H1 (cell line): ENCODE measurements around the gene MACROD2. TPM values are rescaled to one million over a fixed set of nuclear protein-coding genes. Genes with fewer than 3 reads are reported as not detected.

Experiments used
- EZH2 ChIP-seq: fragments of 200-600 bp; sonication (generic); IDR thresholded peaks from 2 replicates; pipeline ENCODE4 v1.7.1; 2012; ENCODE audit warnings: low read depth, mild to moderate bottlenecking, moderate library complexity, low read length, inconsistent platforms; ENCODE audit not compliant: severe bottlenecking
- FOSL1 ChIP-seq: IDR thresholded peaks from 2 replicates; pipeline ENCODE4 v1.6.1; 2011; ENCODE audit warnings: mild to moderate bottlenecking, low read depth, low read length, moderate library complexity; ENCODE audit not compliant: insufficient read depth
- KDM1A ChIP-seq: fragments of 200-600, 300-600 bp; sonication (generic); IDR thresholded peaks from 2 replicates; pipeline ENCODE4 v1.7.1; 2016; ENCODE audit warnings: mild to moderate bottlenecking, low read length, borderline replicate concordance
- SIN3A ChIP-seq, 2 experiments: IDR thresholded peaks in 1 of 2; conservative IDR thresholded peaks in 1 of 2; 2 replicates each; pipeline ENCODE4 v1.6.1; 2011 to 2012; ENCODE audit warnings: low read length in 2 of 2, improper control_type of control experiment in 1 of 2, low read depth in 1 of 2, mild to moderate bottlenecking in 1 of 2
- polyA plus RNA-seq, 7 experiments: library from polyadenylated mRNA; depleted of rRNA in 3 of 7; stranded (reverse) in 5 of 7; unstranded in 2 of 7; fragments of >200 nt in 5 of 7; fragments of 200-250 nt in 2 of 7; gene quantifications; 1 replicate in 5 of 7; 2 replicates in 1 of 7; 4 replicates in 1 of 7; pipeline versions ENCODE4 v1.2.1 to v1.2.3, GENCODE V29; 2011 to 2013; ENCODE audit warnings: missing spikeins in 2 of 7, mixed read lengths in 2 of 7
- total RNA-seq: library from RNA; stranded (reverse); fragmentation: NEBNext Ultra II Directional; extraction: Animal tissue kit (Norgen Biotek cat#: 25700); gene quantifications from 2 replicates; pipeline ENCODE4 v1.2.1, GENCODE V29; 2021
- TF ChIP-seq, protein P1 (sequence below): fragments of 300-600 bp; sonication (generic); IDR thresholded peaks from 2 replicates; pipeline ENCODE4 v1.7.1; 2012; ENCODE audit warnings: low read length, moderate library complexity, mild to moderate bottlenecking, inconsistent platforms; ENCODE audit not compliant: insufficient replicate concordance
- TF ChIP-seq, protein P2 (sequence below): IDR thresholded peaks from 2 replicates; pipeline ENCODE4 v1.6.1; 2012; ENCODE audit warnings: inconsistent platforms
- TF ChIP-seq, protein P3 (sequence below): IDR thresholded peaks from 2 replicates; pipeline ENCODE4 v1.6.1; 2012; ENCODE audit warnings: low read length, inconsistent platforms

The MACROD2 gene
- total and polyA plus RNA-seq, 2 of the 8 experiments (the other 6 are each of a cell fraction or from before 2014, with no cell fraction given): 0.70 to 3.9 TPM

DNA sequence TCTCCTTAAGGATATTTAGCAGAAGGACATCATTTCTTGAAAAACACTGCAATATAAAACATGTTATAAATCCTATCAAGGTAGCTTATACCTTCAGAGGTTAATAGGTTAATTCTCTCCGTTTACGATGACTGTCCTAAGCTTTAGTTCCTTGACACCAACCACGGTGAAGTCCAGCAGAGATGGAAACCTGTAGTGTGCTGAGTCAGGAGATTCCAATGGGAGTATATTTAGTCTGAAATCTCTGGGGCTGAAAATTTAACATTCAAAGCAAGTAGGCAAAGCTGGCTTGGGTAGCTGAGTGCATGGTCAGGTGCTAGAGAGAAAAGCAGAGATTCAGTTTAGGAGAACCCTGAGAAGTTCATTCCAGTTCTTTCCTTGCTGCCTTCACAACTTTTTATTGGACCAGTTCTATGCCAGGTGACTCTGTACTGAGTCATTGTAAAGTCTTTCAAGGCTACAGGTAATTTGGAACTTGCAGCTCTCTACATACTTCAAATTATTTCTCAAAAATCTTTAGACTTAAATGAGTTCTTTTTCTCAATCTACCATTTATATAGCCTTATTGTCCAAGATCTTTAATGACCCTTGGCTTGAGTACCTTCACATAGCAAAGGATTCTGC lies 1351.5 kb downstream of the MACROD2 start (continued):
- TF ChIP-seq, protein P1, sequence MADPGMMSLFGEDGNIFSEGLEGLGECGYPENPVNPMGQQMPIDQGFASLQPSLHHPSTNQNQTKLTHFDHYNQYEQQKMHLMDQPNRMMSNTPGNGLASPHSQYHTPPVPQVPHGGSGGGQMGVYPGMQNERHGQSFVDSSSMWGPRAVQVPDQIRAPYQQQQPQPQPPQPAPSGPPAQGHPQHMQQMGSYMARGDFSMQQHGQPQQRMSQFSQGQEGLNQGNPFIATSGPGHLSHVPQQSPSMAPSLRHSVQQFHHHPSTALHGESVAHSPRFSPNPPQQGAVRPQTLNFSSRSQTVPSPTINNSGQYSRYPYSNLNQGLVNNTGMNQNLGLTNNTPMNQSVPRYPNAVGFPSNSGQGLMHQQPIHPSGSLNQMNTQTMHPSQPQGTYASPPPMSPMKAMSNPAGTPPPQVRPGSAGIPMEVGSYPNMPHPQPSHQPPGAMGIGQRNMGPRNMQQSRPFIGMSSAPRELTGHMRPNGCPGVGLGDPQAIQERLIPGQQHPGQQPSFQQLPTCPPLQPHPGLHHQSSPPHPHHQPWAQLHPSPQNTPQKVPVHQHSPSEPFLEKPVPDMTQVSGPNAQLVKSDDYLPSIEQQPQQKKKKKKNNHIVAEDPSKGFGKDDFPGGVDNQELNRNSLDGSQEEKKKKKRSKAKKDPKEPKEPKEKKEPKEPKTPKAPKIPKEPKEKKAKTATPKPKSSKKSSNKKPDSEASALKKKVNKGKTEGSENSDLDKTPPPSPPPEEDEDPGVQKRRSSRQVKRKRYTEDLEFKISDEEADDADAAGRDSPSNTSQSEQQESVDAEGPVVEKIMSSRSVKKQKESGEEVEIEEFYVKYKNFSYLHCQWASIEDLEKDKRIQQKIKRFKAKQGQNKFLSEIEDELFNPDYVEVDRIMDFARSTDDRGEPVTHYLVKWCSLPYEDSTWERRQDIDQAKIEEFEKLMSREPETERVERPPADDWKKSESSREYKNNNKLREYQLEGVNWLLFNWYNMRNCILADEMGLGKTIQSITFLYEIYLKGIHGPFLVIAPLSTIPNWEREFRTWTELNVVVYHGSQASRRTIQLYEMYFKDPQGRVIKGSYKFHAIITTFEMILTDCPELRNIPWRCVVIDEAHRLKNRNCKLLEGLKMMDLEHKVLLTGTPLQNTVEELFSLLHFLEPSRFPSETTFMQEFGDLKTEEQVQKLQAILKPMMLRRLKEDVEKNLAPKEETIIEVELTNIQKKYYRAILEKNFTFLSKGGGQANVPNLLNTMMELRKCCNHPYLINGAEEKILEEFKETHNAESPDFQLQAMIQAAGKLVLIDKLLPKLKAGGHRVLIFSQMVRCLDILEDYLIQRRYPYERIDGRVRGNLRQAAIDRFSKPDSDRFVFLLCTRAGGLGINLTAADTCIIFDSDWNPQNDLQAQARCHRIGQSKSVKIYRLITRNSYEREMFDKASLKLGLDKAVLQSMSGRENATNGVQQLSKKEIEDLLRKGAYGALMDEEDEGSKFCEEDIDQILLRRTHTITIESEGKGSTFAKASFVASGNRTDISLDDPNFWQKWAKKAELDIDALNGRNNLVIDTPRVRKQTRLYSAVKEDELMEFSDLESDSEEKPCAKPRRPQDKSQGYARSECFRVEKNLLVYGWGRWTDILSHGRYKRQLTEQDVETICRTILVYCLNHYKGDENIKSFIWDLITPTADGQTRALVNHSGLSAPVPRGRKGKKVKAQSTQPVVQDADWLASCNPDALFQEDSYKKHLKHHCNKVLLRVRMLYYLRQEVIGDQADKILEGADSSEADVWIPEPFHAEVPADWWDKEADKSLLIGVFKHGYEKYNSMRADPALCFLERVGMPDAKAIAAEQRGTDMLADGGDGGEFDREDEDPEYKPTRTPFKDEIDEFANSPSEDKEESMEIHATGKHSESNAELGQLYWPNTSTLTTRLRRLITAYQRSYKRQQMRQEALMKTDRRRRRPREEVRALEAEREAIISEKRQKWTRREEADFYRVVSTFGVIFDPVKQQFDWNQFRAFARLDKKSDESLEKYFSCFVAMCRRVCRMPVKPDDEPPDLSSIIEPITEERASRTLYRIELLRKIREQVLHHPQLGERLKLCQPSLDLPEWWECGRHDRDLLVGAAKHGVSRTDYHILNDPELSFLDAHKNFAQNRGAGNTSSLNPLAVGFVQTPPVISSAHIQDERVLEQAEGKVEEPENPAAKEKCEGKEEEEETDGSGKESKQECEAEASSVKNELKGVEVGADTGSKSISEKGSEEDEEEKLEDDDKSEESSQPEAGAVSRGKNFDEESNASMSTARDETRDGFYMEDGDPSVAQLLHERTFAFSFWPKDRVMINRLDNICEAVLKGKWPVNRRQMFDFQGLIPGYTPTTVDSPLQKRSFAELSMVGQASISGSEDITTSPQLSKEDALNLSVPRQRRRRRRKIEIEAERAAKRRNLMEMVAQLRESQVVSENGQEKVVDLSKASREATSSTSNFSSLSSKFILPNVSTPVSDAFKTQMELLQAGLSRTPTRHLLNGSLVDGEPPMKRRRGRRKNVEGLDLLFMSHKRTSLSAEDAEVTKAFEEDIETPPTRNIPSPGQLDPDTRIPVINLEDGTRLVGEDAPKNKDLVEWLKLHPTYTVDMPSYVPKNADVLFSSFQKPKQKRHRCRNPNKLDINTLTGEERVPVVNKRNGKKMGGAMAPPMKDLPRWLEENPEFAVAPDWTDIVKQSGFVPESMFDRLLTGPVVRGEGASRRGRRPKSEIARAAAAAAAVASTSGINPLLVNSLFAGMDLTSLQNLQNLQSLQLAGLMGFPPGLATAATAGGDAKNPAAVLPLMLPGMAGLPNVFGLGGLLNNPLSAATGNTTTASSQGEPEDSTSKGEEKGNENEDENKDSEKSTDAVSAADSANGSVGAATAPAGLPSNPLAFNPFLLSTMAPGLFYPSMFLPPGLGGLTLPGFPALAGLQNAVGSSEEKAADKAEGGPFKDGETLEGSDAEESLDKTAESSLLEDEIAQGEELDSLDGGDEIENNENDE: no peak
- no peak for TF ChIP-seq FOSL1
- TF ChIP-seq, protein P2, sequence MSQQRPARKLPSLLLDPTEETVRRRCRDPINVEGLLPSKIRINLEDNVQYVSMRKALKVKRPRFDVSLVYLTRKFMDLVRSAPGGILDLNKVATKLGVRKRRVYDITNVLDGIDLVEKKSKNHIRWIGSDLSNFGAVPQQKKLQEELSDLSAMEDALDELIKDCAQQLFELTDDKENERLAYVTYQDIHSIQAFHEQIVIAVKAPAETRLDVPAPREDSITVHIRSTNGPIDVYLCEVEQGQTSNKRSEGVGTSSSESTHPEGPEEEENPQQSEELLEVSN: no peak
- no peak for TF ChIP-seq KDM1A
- TF ChIP-seq, protein P3, sequence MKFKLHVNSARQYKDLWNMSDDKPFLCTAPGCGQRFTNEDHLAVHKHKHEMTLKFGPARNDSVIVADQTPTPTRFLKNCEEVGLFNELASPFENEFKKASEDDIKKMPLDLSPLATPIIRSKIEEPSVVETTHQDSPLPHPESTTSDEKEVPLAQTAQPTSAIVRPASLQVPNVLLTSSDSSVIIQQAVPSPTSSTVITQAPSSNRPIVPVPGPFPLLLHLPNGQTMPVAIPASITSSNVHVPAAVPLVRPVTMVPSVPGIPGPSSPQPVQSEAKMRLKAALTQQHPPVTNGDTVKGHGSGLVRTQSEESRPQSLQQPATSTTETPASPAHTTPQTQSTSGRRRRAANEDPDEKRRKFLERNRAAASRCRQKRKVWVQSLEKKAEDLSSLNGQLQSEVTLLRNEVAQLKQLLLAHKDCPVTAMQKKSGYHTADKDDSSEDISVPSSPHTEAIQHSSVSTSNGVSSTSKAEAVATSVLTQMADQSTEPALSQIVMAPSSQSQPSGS: no peak
- no peak for TF ChIP-seq SIN3A (conservative IDR thresholded peaks at IDR 0.05 in 1 of 2, IDR thresholded peaks at IDR 0.05 in 1 of 2; ENCODE audit: low read depth in 1 of 2, low read length in 2 of 2)
- TF ChIP-seq EZH2: no peak
